AG09309 (cell line): Measurements from ENCODE around the gene GDPD4.

Experiments used
- DNase-seq: peaks from one replicate; pipeline ENCODE4 v3.0.0-alpha.2; 2010; ENCODE audit warnings: low read depth
- H3K4me3 ChIP-seq: 2 replicates; pipeline ENCODE4 v1.5.1; 2011; ENCODE audit warnings: mild to moderate bottlenecking, low read depth, low read length, moderate library complexity; ENCODE audit not compliant: control insufficient read depth
- CTCF ChIP-seq: IDR thresholded peaks from 2 replicates; pipeline ENCODE4 v1.5.1; 2011; ENCODE audit warnings: mild to moderate bottlenecking, low read depth, low read length, inconsistent platforms; ENCODE audit not compliant: insufficient read depth, control insufficient read depth; ENCODE audit errors: missing control alignments

The GDPD4 gene

GRCh38 chr11:77179048-77179447, 122.4 kb downstream of the GDPD4 start:
- TF ChIP-seq CTCF, result no peak
- no peak overlapping the region for H3K4me3 ChIP-seq
- DNase-seq, result no peak

DNA sequence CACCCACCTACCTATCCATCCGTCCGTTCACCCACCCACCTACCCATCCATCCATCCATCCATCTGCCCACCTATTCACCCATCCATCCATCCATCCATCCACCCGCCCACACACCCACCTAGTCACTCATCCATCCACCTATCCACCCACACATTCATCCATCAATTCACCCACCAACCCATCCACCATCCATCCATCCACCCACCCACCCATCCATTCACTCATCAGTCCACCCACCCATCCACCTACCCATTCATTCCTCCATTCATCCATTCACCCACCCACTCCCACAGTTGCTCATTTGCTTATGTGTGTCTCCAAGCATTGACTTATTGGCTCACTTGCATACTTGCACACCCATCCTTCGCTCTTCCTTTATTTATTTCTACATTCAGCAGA, 123.3 kb downstream of the GDPD4 start:
- no peak for TF ChIP-seq CTCF
- H3K4me3 ChIP-seq, result no peak overlapping the region
- DNase-seq, result no peak

- TF ChIP-seq CTCF, result no peak
- no peak for DNase-seq
- no peak overlapping the region for H3K4me3 ChIP-seq
Measured at GRCh38 chr11:77176996-77177395, 124.5 kb downstream of the GDPD4 start.

DNA sequence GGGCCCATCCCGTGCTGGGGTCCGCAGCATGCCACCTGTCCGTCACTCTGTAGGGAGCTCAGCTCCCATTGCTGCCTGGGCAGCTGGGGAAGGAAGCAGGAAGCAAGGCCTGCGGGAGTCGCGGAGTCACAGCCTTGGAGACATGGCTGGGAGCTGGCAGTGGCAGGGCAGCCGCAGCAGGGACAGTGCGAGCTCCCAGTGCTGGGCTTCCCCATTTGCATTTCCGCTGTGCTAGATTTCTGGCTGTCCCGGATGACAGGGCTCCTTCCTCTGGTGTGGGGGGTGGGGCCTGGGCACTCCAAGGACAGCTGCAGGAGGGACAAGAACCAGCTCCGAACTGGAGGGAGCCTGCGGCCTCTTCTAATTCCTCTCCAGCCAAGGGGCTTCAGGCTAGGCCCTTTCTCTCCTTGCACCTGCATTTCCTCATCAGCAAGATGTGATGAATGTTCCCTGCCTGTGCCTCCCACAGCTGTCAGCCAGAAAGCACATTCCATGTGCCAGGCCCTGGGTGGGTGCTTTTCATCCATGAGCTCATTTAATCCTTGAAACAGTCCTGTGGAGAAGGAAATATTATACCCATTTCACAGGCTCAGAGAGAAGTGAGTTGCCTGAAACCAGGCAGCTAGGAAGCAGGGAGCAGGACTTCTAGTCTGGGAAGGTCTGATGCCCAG, 125.5 kb downstream of the GDPD4 start:
- TF ChIP-seq CTCF, result no peak
- no peak for DNase-seq
- no peak overlapping the region for H3K4me3 ChIP-seq

- no peak for DNase-seq
- no peak for TF ChIP-seq CTCF
- H3K4me3 ChIP-seq, result no peak overlapping the region
Measured at GRCh38 chr11:77175021-77175842, 126.3 kb downstream of the GDPD4 start.

DNA sequence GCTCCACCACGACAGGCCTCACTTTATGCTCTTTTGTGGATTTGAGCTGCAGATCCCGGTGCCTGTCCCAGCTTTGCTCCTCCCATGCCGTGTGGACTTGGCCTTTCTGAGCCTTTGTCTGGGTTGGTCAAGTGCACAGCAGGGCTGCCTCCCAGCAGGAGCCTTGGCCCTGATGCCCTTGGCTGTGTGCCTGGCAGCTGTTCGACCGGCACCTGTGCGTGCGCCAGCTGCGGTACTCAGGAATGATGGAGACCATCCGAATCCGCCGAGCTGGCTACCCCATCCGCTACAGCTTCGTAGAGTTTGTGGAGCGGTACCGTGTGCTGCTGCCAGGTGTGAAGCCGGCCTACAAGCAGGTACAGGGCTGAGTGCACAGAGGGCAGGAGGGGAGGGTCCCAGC, 126.9 kb downstream of the GDPD4 start:
- TF ChIP-seq CTCF, result no peak
- DNase-seq, result no peak
- no peak overlapping the region for H3K4me3 ChIP-seq
